OCI-LY7 (cell line): ENCODE data around the gene ZNRF2. TPM values are rescaled to one million over a fixed set of nuclear protein-coding genes. Genes with fewer than 3 reads are reported as not detected.

Experiments
- BruUV-seq: library from RNA; stranded (reverse); fragments of 400-500 nt; replicated peaks from 2 replicates; lab custom pipeline; 2021; lab: Mats Ljungman, UMichigan
- CTCF ChIA-PET: fragments of 300-600 bp; sonication (Branson Sonifier 250); formaldehyde crosslinking; loops from one replicate; lab custom pipeline; 2022; ENCODE audit warnings: antibody characterized with exemption; ENCODE audit not compliant: unreplicated experiment; lab: Charles Lee
- POLR2A ChIA-PET: fragments of 300-600 bp; sonication (Branson Sonifier 250); formaldehyde crosslinking; loops from one replicate; lab custom pipeline; 2022; ENCODE audit warnings: antibody characterized with exemption; lab: Charles Lee
- DNase-seq: peaks from one replicate; pipeline ENCODE4 v3.0.0-alpha.2; 2015; ENCODE audit warnings: low spot score
- H2AFZ ChIP-seq: fragments of 200-600 bp; sonication (generic), shearing (Covaris generic); 2 replicates; pipeline ENCODE4 v1.6.1; 2014; ENCODE audit warnings: mild to moderate bottlenecking, antibody characterized with exemption, low read length, moderate library complexity
- H3K27ac ChIP-seq: fragments of 200-600 bp; sonication (generic); 2 replicates; pipeline ENCODE4 v1.5.1; 2014; ENCODE audit warnings: mixed run types, low read depth, mild to moderate bottlenecking, moderate library complexity, low read length, inconsistent platforms; ENCODE audit not compliant: poor library complexity, severe bottlenecking
- H3K36me3 ChIP-seq: fragments of 200-600 bp; sonication (generic); 2 replicates; pipeline ENCODE4 v1.6.1; 2014; ENCODE audit warnings: mild to moderate bottlenecking, antibody characterized with exemption, low read length, moderate library complexity, mixed read lengths; ENCODE audit not compliant: insufficient read depth
- H3K4me1 ChIP-seq: fragments of 200-600 bp; sonication (generic); 2 replicates; pipeline ENCODE4 v1.5.1; 2014; ENCODE audit warnings: mild to moderate bottlenecking, low read length; ENCODE audit not compliant: insufficient read depth, poor library complexity, severe bottlenecking
- H3K4me2 ChIP-seq: fragments of 200-600 bp; sonication (generic); 2 replicates; pipeline ENCODE4 v1.6.1; 2014; ENCODE audit warnings: mild to moderate bottlenecking, low read length
- H3K4me3 ChIP-seq: fragments of 200-600 bp; sonication (generic); 2 replicates; pipeline ENCODE4 v1.5.1; 2014; ENCODE audit warnings: mild to moderate bottlenecking, low read depth, low read length; ENCODE audit not compliant: poor library complexity, severe bottlenecking
- H3K79me2 ChIP-seq: fragments of 200-600 bp; sonication (generic); 2 replicates; pipeline ENCODE4 v1.6.1; 2016; ENCODE audit warnings: low read depth, mild to moderate bottlenecking, low read length, moderate library complexity, mixed read lengths; ENCODE audit not compliant: insufficient read depth
- H3K9me2 ChIP-seq: fragments of 200-600 bp; sonication (generic); 2 replicates; pipeline ENCODE4 v1.6.1; 2016; ENCODE audit warnings: mild to moderate bottlenecking, low read length, mixed read lengths; ENCODE audit not compliant: insufficient read depth
- H3K9me3 ChIP-seq: fragments of 200-600 bp; sonication (generic); 2 replicates; pipeline ENCODE4 v1.6.1; 2014; ENCODE audit warnings: mild to moderate bottlenecking, mixed run types, low read length, mixed read lengths
- H4K20me1 ChIP-seq: fragments of 200-600 bp; sonication (generic); 2 replicates; pipeline ENCODE4 v1.6.1; 2014; ENCODE audit warnings: mild to moderate bottlenecking, antibody characterized with exemption, low read length, moderate library complexity, mixed read lengths; ENCODE audit not compliant: insufficient read depth
- EZH2phosphoT487 ChIP-seq: fragments of 200-600 bp; sonication (generic); IDR thresholded peaks from 2 replicates; pipeline ENCODE4 v1.6.1; 2018; ENCODE audit warnings: low read depth, borderline replicate concordance, mild to moderate bottlenecking, mixed run types, antibody characterized with exemption, low read length, moderate library complexity, mixed read lengths
- intact Hi-C: fragments of 100-400 bp; cut with micrococcal nuclease; formaldehyde crosslinking; loops from one replicate; pipeline ENCODE4 v1.10.0; 2022; ENCODE audit not compliant: unreplicated experiment
- total RNA-seq, 2 experiments: library from RNA; depleted of rRNA in 1 of 2; stranded (reverse); fragments of >200 nt in 1 of 2; shearing (Covaris generic) in 1 of 2; gene quantifications; 2 replicates each; pipeline ENCODE4 v1.2.3, GENCODE V29; 2014 to 2022
- TF ChIP-seq, protein P1 (sequence below): fragments of 200-600 bp; sonication (generic); conservative IDR thresholded peaks from 2 replicates; pipeline ENCODE4 v1.5.1; 2014; ENCODE audit warnings: mild to moderate bottlenecking, antibody characterized with exemption, low read length, moderate library complexity, mixed read lengths

The ZNRF2 gene
- total RNA-seq, 2 experiments from 2014 or later, result 21.2 to 24.7 TPM

DNA sequence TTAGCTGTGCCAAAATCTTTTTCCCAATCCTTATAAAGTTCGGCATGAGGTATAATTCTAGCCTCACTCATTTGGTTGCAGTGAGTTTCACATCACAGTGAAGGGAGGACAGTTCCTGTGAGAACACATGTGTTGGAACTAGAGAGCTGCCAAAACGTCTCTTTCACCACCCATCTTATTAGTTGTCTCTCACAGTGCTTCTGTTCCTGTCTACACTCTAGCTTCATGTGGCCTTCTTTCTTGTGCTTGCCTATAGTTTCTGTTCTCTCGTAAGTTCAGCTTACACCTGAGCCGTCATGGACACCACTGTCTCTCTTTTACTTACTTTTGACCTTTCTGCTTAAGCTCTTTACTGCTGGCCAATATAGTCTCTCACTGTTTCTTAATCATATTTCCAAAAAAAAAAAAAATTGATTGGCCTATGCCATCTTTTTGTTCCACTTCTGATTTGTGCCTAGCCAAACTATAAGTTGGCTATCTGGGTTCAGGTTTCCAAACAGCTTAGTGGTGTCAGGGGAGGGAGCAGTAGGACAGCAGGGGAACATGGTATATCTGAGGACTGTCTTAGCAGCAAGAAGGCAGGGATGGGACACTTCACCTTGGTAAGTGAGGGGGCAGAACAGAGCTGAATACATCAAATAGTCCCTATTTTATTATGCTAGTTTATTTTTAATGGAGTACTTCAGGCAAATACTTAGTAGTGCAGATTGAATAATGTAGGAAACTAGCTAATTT is 38.0 kb downstream of the ZNRF2 start:
- H3K4me2 ChIP-seq, result peak overlapping the region; percentile 99
- POLR2A ChIA-PET, result interaction anchor here (0.5 to 3.7 kb wide), 20 partner anchors 8 to 367 kb away, joined by 3 to 21 read pairs (median 5); no protein-coding TSS in a partner anchor
- BruUV-seq, result TSS peak; percentile 69
- peak overlapping the region; percentile 41 for H2AFZ ChIP-seq
- no peaks in the 10 kb centered on the region for H3K9me2 ChIP-seq
- peak; percentile 80 for DNase-seq
- peaks cover 40% of the 10 kb centered on the region for H3K4me1 ChIP-seq
- TF ChIP-seq EZH2phosphoT487, result no peak
- TF ChIP-seq, protein P1, sequence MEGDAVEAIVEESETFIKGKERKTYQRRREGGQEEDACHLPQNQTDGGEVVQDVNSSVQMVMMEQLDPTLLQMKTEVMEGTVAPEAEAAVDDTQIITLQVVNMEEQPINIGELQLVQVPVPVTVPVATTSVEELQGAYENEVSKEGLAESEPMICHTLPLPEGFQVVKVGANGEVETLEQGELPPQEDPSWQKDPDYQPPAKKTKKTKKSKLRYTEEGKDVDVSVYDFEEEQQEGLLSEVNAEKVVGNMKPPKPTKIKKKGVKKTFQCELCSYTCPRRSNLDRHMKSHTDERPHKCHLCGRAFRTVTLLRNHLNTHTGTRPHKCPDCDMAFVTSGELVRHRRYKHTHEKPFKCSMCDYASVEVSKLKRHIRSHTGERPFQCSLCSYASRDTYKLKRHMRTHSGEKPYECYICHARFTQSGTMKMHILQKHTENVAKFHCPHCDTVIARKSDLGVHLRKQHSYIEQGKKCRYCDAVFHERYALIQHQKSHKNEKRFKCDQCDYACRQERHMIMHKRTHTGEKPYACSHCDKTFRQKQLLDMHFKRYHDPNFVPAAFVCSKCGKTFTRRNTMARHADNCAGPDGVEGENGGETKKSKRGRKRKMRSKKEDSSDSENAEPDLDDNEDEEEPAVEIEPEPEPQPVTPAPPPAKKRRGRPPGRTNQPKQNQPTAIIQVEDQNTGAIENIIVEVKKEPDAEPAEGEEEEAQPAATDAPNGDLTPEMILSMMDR, result 0 out of 2 replicates have a peak, but pooled peaks have one; percentile 31
- intact Hi-C loops, result loop anchor here (2.0 kb wide), 3 partner anchors 22 to 36 kb away; no protein-coding TSS in a partner anchor
- peak overlapping the region; percentile 78 for H3K27ac ChIP-seq
- no peaks in the 10 kb centered on the region for H4K20me1 ChIP-seq
- peaks cover 17% of the 10 kb centered on the region for H3K36me3 ChIP-seq
- H3K79me2 ChIP-seq, result peaks cover 83% of the 10 kb centered on the region
- CTCF ChIA-PET, result interaction anchor here (0.8 to 1.5 kb wide), 5 partner anchors 9 to 158 kb away, joined by 3 to 6 read pairs (median 4); no protein-coding TSS in a partner anchor
- H3K4me3 ChIP-seq, result peak overlapping the region; percentile 63
- H3K9me3 ChIP-seq, result no peaks in the 10 kb centered on the region

DNA sequence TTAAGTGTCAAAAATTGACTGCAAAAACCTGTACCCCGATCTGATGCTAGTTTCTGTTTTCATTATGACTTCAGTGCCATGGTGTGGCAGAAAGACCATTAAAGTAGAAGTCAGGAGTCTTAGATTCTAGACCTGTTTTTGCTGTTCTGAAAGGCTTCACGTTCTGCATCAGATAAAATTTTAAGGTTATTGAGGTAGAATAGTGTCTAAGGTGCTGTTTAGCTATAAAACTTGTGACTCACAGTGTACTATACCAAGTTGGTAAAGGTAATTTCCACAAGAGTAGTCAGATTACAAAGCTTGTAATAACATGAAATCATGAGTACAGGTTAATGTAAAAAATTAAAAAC is 38.6 kb downstream of the ZNRF2 start:
- peaks cover 79% of the 10 kb centered on the region for H3K79me2 ChIP-seq
- peaks cover 41% of the 10 kb centered on the region for H3K4me1 ChIP-seq
- ChIA-PET POLR2A (interaction anchor here (0.5 to 3.7 kb wide), 16 partner anchors 9 to 271 kb away, joined by 3 to 21 read pairs (median 5); no protein-coding TSS in a partner anchor), CTCF (interaction anchor here (1.4 to 1.5 kb wide), 2 partner anchors 10 to 20 kb away, joined by 4 read pairs; no protein-coding TSS in a partner anchor)
- H3K27ac ChIP-seq, result peak overlapping the region; percentile 78
- no peaks in the 10 kb centered on the region for H3K9me2 ChIP-seq
- intact Hi-C loops, result loop anchor here (2.0 kb wide), 3 partner anchors 22 to 36 kb away; no protein-coding TSS in a partner anchor
- DNase-seq, result peak; percentile 20
- peaks cover 17% of the 10 kb centered on the region for H3K36me3 ChIP-seq
- H3K9me3 ChIP-seq, result no peaks in the 10 kb centered on the region
- peak overlapping the region; percentile 99 for H3K4me2 ChIP-seq
- peak overlapping the region; percentile 41; the same call in 1 of the 2 replicates for H2AFZ ChIP-seq
- no TSS peak for BruUV-seq
- H4K20me1 ChIP-seq, result no peaks in the 10 kb centered on the region
- no peak for TF ChIP-seq EZH2phosphoT487
- TF ChIP-seq, protein P1, result no peak
- peak overlapping the region; percentile 63 for H3K4me3 ChIP-seq
